GM23338 (cell line): ENCODE data around the gene ARID1B.

Experiments used
- CREB1 ChIP-seq: fragments of 250-450 bp; sonication (Bioruptor Pico); IDR thresholded peaks from 2 replicates; pipeline ENCODE4 v1.5.0; 2020; ENCODE audit warnings: low read depth, mild to moderate bottlenecking, moderate library complexity
- EZH2 ChIP-seq: fragments of 200-600 bp; sonication (generic); IDR thresholded peaks from one replicate; pipeline ENCODE4 v1.8.0; 2017; ENCODE audit warnings: antibody characterized with exemption, mild to moderate bottlenecking, low read depth; ENCODE audit not compliant: unreplicated experiment
- EZH2phosphoT487 ChIP-seq: fragments of 200-600 bp; sonication (generic); IDR thresholded peaks from one replicate; pipeline ENCODE4 v1.8.1; 2018; ENCODE audit warnings: antibody characterized with exemption; ENCODE audit not compliant: unreplicated experiment
- JUNB ChIP-seq: IDR thresholded peaks from one replicate; pipeline ENCODE4 v1.6.1; 2016; ENCODE audit warnings: antibody characterized with exemption; ENCODE audit not compliant: unreplicated experiment
- POLR2AphosphoS5 ChIP-seq: IDR thresholded peaks from 2 replicates; pipeline ENCODE4 v1.6.1; 2016; ENCODE audit warnings: antibody characterized with exemption, low read depth
- ZNF114 ChIP-seq: fragments of 250-450 bp; sonication (Bioruptor Pico); IDR thresholded peaks from 2 replicates; pipeline ENCODE4 v1.5.0; 2020; ENCODE audit warnings: mild to moderate bottlenecking, moderate library complexity
- TF ChIP-seq, protein P1 (sequence below): IDR thresholded peaks from one replicate; pipeline ENCODE4 v1.6.1; 2018; ENCODE audit warnings: antibody characterized with exemption; ENCODE audit not compliant: unreplicated experiment
- TF ChIP-seq, protein P2 (sequence below), 2 experiments: fragments of 200-600 bp in 1 of 2; sonication (generic) in 1 of 2; conservative IDR thresholded peaks; 2 replicates each; pipeline versions ENCODE4 v1.5.1 to v1.6.1; 2016 to 2017; ENCODE audit warnings: antibody characterized with exemption in 2 of 2, low read depth in 2 of 2, mild to moderate bottlenecking in 2 of 2, moderate library complexity in 1 of 2
- TF ChIP-seq, protein P3 (sequence below): IDR thresholded peaks from 2 replicates; pipeline ENCODE4 v1.6.1; 2016; ENCODE audit warnings: antibody characterized with exemption

DNA sequence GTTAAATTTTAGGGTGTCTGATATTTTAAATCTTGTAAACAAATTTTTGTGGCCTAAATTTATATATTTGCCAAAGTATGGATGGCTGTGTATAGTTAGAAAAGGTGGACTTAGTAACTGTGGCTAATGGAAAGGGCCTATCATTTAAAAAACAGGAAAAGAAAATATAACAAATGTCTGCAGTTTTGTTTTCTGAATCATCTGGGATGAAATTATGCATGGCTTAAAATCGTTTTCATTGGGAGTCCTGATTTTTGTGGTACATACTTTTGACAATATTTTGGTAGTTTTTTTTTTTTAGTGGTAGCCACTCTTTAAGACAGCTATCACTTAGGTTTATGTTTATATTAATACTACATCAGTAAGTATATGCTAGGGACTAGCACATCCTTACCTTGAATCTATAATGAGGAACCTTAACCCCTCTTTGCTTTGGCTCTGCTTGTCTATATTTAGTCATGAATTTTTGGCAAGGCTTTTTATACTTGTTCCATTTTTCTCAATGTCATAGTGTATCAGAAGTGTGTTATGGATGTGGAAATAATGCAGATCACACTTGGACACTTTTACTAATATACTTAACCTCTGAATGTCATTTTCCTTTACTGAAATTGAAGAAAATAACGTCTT, 5.6 kb downstream of the ARID1B start:
- TF ChIP-seq POLR2AphosphoS5 = no peak
- TF ChIP-seq, protein P1, sequence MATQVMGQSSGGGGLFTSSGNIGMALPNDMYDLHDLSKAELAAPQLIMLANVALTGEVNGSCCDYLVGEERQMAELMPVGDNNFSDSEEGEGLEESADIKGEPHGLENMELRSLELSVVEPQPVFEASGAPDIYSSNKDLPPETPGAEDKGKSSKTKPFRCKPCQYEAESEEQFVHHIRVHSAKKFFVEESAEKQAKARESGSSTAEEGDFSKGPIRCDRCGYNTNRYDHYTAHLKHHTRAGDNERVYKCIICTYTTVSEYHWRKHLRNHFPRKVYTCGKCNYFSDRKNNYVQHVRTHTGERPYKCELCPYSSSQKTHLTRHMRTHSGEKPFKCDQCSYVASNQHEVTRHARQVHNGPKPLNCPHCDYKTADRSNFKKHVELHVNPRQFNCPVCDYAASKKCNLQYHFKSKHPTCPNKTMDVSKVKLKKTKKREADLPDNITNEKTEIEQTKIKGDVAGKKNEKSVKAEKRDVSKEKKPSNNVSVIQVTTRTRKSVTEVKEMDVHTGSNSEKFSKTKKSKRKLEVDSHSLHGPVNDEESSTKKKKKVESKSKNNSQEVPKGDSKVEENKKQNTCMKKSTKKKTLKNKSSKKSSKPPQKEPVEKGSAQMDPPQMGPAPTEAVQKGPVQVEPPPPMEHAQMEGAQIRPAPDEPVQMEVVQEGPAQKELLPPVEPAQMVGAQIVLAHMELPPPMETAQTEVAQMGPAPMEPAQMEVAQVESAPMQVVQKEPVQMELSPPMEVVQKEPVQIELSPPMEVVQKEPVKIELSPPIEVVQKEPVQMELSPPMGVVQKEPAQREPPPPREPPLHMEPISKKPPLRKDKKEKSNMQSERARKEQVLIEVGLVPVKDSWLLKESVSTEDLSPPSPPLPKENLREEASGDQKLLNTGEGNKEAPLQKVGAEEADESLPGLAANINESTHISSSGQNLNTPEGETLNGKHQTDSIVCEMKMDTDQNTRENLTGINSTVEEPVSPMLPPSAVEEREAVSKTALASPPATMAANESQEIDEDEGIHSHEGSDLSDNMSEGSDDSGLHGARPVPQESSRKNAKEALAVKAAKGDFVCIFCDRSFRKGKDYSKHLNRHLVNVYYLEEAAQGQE = no peak
- TF ChIP-seq, protein P2, sequence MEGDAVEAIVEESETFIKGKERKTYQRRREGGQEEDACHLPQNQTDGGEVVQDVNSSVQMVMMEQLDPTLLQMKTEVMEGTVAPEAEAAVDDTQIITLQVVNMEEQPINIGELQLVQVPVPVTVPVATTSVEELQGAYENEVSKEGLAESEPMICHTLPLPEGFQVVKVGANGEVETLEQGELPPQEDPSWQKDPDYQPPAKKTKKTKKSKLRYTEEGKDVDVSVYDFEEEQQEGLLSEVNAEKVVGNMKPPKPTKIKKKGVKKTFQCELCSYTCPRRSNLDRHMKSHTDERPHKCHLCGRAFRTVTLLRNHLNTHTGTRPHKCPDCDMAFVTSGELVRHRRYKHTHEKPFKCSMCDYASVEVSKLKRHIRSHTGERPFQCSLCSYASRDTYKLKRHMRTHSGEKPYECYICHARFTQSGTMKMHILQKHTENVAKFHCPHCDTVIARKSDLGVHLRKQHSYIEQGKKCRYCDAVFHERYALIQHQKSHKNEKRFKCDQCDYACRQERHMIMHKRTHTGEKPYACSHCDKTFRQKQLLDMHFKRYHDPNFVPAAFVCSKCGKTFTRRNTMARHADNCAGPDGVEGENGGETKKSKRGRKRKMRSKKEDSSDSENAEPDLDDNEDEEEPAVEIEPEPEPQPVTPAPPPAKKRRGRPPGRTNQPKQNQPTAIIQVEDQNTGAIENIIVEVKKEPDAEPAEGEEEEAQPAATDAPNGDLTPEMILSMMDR (conservative IDR thresholded peaks at IDR 0.05; ENCODE audit: low read depth in 2 of 2) = no peak
- no peak for TF ChIP-seq CREB1
- TF ChIP-seq, protein P3, sequence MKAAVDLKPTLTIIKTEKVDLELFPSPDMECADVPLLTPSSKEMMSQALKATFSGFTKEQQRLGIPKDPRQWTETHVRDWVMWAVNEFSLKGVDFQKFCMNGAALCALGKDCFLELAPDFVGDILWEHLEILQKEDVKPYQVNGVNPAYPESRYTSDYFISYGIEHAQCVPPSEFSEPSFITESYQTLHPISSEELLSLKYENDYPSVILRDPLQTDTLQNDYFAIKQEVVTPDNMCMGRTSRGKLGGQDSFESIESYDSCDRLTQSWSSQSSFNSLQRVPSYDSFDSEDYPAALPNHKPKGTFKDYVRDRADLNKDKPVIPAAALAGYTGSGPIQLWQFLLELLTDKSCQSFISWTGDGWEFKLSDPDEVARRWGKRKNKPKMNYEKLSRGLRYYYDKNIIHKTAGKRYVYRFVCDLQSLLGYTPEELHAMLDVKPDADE = no peak
- TF ChIP-seq ZNF114 = no peak
- TF ChIP-seq JUNB = no peak
- no peak for TF ChIP-seq EZH2phosphoT487
- no peak for TF ChIP-seq EZH2
